ENCODE data around the gene CDK9. TPM values are rescaled to one million over a fixed set of nuclear protein-coding genes. Genes with fewer than 3 reads are reported as not detected.

Gene CDK9
- total and polyA plus RNA-seq, 2 of the 4 experiments (the other 2 are of a cell fraction), result 30.3 to 49.9 TPM

GRCh38 chr9:127791085-127791484 lies 5.3 kb downstream of the CDK9 start:
- ChIA-PET CTCF (no interaction called here), POLR2A (ENCODE audit: unreplicated experiment) (interaction anchor here (0.6 kb wide), 1 partner anchor 18 kb away, joined by 6 read pairs; no protein-coding TSS in a partner anchor)
- H3K9me3 ChIP-seq (ENCODE audit: control insufficient read depth, insufficient read depth, low read length), result no peaks in the 10 kb centered on the region
- no peak overlapping the region for H2BK15ac ChIP-seq (ENCODE audit: low read depth, low read length)
- 80% methylated on average over 1 of the region's 4 CpGs; no CpG with 5 or more reads in 1 of the 2 experiments for WGBS, 2 experiments (ENCODE audit: extremely low coverage in 2 of 2, insufficient read length in 1 of 2)
- H4K20me1 ChIP-seq (ENCODE audit: insufficient read depth, low read length), result peaks cover 71% of the 10 kb centered on the region
- H3K4ac ChIP-seq (ENCODE audit: low read depth, low read length), result no peak overlapping the region
- H3K4me3 ChIP-seq (ENCODE audit: insufficient read depth, low read depth, low read length), result no peak overlapping the region
- intact Hi-C loops (cut with micrococcal nuclease) (no loop called here), dilution Hi-C loops (cut with HindIII; ENCODE audit: low sequenced_read_pairs, unreplicated experiment) (no loop called here), in situ Hi-C loops (cut with MboI; ENCODE audit: low sequenced_read_pairs) (no loop called here)
- no peak overlapping the region for H2BK5ac ChIP-seq (ENCODE audit: low read depth, low read length, poor library complexity, severe bottlenecking)
- no peak overlapping the region for H2BK120ac ChIP-seq (ENCODE audit: low read depth, low read length)
- H3K14ac ChIP-seq (replicated peaks; ENCODE audit: low read depth, low read length), result no peak overlapping the region
- H3K27ac ChIP-seq (ENCODE audit: insufficient read depth, low read length), result no peak overlapping the region
- H3K4me1 ChIP-seq (ENCODE audit: control insufficient read depth, insufficient read depth, low read length), result peaks cover 7% of the 10 kb centered on the region; the same call in 1 of the 2 replicates
- no peak for ATAC-seq (ENCODE audit: low read depth)
- TF ChIP-seq CHD1 (IDR thresholded peaks at IDR 0.05; ENCODE audit: low read depth, low read length) (no peak), SMC3 (IDR thresholded peaks at IDR 0.05; ENCODE audit: low read depth, low read length) (no peak), MXI1 (IDR thresholded peaks at IDR 0.05; ENCODE audit: borderline replicate concordance, low read depth, low read length) (no peak), MAFK (IDR thresholded peaks at IDR 0.05; ENCODE audit: low read depth, low read length) (no peak), ELK1 (IDR thresholded peaks at IDR 0.05; ENCODE audit: borderline replicate concordance, low read depth, low read length) (no peak), BHLHE40 (IDR thresholded peaks at IDR 0.05; ENCODE audit: low read depth, low read length) (no peak), CTCF (conservative IDR thresholded peaks at IDR 0.05; ENCODE audit: low read depth, low read length) (no peak), RFX5 (IDR thresholded peaks at IDR 0.05; ENCODE audit: low read depth, low read length) (no peak), POLR2A (IDR thresholded peaks at IDR 0.05; ENCODE audit: low read depth, low read length) (no peak), USF2 (IDR thresholded peaks at IDR 0.05; ENCODE audit: low read depth, low read length) (no peak)
- no peak overlapping the region for H3K18ac ChIP-seq (ENCODE audit: low read depth, low read length)
- peaks cover 53% of the 10 kb centered on the region for H3K36me3 ChIP-seq (ENCODE audit: control insufficient read depth, insufficient read depth, low read length)
- H3K79me1 ChIP-seq (ENCODE audit: low read depth in 1 of 2, low read length in 2 of 2), result peaks cover 26 to 78% of the 10 kb centered on the region in 2 experiments
- no peak overlapping the region for H2AFZ ChIP-seq (replicated peaks; ENCODE audit: low read length, poor library complexity)
- no peak overlapping the region for H4K8ac ChIP-seq (ENCODE audit: low read depth in 2 of 2, low read length in 2 of 2)
- no peak for DNase-seq
- peaks cover 10% of the 10 kb centered on the region for H3K9me1 ChIP-seq (ENCODE audit: insufficient read depth, low read length)
- no peak overlapping the region for H2AK5ac ChIP-seq (ENCODE audit: low read depth, low read length)
- no peak overlapping the region for H3K4me2 ChIP-seq (ENCODE audit: low read depth, low read length)
- H2BK20ac ChIP-seq (ENCODE audit: low read depth, low read length), result no peak overlapping the region
- H2AK9ac ChIP-seq (replicated peaks; ENCODE audit: low read depth, low read length, poor library complexity), result no peak overlapping the region
- no peak overlapping the region for H3K23ac ChIP-seq (ENCODE audit: low read depth, low read length)
- no peak overlapping the region for H3K56ac ChIP-seq (ENCODE audit: extremely low read depth, insufficient read depth, low read length)
- H3K27me3 ChIP-seq (ENCODE audit: control insufficient read depth, insufficient read depth, low read length), result no peaks in the 10 kb centered on the region
- no peak overlapping the region for H3K9ac ChIP-seq (ENCODE audit: low read depth, low read length)
- no TSS peak for BruUV-seq (replicated peaks)
- no peak overlapping the region for H4K5ac ChIP-seq (ENCODE audit: low read depth, low read length)
- H4K91ac ChIP-seq (ENCODE audit: insufficient read depth, low read depth, low read length), result no peak overlapping the region
